GM21515 (cell line): ENCODE measurements around the gene CEBPA.

Experiments
- ATAC-seq: cut with Tn5 transposase; IDR thresholded peaks from one replicate; pipeline ENCODE4 v1.9.1; 2021; ENCODE audit not compliant: unreplicated experiment

The CEBPA gene

DNA sequence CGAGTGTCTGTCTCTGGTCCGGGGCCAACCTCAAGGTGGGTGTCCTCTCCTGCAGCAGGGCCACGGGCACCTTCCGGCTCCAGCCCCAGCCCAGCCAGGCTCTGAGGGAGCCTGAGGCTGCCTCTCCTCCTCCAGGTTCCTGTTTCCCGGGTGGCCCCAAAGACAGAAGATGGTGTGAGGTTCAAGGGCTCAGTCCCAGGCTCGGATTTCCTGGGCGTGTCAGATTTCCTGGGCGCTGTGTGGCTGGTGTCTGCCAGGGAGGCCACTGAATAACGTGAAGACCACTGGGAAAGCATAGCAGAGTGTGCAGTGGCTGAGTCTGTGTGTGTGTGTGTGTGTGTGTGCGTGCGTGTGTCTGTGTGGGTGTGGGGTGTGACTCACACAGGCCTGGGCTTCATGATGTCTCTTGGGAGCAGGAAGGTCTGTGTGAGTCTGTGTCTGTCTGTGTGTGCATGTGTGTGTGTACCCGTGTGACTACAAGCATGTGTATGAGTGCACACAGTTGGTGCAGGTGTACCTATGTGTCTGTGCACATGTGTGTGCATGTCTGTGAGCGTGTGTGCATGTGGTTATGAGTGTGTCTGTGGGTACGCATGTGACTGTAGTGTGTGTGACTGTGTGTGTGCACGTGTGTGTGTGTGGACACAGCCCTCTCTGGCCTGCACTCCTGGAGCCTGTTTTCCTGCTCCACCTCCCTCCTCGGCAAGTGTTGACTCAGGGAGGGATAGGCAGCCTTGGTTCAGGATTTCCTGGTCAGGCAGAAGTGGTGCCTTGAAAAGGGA is 28.3 kb downstream of the CEBPA start:
- ATAC-seq: no peak

DNA sequence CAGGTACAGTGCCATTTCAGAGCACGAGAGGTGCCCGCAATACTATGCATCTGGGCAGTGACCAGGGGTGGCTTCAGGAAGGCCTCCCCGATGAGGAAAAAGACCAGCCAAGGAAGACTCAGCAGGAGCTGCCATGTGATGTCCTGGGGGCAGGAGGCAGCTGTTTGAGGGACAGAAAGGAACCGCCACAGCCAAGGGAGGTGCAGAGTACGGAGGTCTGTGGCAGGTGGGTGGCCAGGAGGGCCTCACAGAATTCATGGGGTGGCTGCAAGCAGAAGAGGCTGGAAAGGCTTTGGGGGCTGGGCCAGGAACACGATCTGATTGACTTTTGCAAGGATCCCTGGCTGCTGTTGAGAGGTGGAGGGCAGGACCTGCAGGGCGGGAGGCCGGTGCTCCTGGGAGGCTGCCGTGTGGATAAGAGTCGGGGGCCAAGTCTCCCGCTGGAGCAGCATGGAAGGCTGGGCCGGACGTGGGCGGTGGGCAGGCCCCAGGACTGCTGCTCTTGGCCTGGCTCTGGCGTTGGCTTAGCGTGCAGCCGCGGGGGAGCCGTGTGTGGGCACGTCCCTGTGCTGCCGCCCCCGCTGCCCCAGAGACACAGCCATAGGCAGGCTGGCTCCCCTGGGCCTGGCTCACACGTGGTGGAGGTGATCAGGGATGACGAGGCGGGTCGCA is 29.1 kb downstream of the CEBPA start:
- no peak for ATAC-seq

DNA sequence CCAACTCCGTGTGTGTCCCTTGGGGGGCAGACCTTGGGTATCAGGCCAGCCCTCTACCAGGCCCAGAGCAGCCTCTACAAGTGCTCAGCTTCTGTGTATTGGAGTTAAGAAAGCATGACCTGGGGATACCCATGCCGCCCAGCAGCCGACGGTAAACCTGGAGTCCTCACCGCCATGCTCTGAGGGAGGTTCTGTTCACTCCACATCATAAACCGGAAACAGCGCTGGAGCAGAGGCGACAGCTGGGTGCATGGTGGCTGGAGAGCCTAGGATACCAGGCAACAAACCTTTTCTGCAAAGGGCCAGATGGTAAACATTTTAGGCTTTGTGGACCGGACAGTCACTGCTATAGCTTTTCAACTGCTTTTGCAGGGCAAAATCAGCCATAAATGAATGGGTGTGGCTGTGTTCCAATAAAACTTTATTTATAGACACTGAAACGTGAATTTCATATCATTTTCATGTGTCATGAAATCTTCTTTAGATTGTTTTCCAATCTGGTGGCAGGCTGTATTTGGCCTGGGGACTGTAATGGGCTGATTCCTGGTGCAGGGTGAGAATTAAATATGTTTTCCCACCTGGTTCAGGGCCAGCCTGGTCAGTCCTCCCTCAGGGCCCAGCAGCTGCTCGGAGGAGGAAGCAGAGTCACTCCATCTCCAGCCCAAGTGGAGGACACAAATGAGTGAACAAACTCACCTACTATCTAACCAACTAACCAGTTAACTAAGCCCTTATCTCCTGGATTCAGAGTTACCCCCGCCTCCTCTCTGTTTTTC is 30.9 kb downstream of the CEBPA start:
- no peak for ATAC-seq

DNA sequence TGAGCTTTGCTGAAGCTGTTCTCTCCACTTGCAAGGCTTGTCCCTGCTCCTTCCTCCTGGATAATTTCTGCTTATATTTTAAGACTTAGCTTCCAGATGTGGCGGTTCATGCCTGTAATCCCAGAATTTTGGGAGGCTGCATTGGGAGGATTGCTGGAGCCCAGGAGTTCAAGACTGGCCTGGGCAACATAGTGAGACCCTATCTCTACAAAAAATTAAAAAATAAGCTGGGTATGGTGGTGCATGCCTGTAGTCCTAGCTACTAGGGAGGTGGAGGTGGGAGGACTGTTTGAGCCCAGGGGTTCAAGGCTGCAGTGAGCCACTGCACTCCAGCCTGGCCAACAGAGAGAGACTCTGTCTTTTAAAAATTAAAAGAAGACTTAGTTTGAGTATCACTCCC is 31.6 kb downstream of the CEBPA start:
- ATAC-seq: no peak

DNA sequence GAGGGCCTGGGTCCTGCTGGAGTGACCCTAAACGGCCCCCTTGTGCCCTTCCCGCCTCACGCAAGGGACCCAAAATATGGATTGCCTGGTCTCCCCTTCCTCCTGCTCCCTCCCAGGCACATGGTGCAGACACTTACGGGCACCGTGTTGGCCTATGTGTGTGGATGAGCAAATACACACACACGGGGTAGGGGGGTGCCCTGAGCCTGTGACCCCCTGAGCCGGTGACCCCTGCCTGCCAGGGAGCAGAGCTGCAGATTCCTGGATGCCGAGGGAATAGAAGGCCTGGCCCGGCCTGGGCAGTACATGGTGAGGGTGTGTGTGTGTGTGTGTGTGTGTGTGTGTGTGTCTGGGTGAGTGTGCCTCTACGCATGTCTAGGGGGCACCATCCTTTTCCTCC is 33.3 kb downstream of the CEBPA start:
- no peak for ATAC-seq

DNA sequence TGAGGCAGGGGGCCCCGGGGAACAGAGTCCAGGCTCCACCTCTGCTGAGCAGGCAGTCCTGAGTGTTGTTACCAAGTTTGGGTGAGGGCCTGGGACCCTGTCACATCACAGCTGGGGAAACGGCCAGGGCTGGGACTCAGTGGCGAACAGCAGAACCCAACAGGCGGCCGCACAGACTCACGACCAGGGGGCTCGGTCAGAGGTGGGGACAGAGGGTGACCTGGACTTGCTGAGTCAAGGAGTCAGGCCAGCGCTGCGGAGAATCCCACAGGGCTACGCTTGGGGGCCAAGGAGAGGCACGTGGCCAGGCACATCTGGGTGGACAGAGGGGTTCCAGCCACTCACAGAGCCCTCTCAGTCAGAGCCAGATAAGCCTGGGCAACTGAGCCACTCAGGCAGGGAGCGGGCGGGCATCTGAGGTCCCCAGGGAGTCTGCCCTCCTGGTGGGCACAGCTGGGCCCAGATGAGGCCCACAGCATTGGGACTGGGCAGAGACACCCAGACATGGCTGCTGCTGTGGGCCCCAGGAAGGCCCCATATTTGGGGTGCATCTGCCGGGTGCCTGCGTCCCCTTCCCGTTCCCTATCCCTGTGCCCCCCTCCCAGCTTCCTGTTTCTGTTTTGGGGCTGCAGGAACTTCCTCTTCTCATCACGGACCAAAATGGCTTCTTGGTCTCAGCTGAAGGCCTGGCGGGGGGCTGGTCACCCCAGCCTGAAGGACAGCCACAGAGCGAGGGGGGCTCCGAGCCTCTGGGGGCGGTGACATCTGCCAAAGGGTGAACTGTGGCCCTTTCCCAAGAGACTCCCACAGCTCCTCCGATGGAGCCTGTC is 34.0 kb downstream of the CEBPA start:
- no peak for ATAC-seq

DNA sequence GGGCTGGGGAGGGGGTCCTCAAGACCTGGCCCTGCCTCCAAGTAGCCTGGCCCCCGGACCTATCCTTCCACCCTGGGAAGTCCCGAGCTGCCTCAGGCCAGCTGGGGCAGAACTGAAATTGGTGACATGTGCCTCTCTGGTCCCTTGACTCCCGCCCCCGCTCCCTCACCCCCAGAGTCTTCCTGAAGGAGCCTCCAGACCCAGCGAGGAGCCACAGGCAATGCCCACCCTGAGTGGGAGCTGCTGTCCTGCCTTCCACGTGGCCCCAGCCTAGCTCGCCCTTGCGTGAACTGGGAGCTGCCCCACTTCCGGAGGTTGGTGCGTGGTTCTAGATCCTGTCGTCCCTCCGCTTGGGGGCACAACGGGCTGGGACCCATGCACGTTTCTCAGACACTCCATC is 34.6 kb downstream of the CEBPA start:
- no peak for ATAC-seq

DNA sequence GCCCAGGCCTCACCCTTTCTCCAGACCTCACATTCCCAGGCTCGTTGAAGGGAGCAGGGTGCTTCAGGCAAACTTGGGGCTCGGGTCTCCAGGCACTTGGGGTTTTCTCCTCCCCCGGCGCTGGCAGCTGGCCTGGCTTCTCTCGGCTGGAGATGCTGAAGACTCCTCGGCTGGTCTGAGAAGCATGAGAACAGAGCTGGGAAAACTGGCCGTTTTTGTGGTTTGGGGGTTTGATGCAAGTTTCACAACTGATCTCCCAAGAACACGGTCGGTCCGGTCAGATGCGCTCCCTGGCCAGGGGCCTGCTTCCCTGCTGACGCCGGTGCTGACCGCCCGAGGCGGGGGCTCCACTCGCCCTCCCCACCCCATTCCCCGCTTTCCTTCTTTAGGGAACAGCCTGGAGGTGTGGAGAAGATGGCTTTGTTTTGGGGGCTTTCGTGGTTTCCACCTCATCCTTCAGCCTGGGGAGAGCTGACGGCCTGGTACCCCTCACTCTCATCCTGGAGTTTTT is 35.3 kb downstream of the CEBPA start:
- no peak for ATAC-seq

DNA sequence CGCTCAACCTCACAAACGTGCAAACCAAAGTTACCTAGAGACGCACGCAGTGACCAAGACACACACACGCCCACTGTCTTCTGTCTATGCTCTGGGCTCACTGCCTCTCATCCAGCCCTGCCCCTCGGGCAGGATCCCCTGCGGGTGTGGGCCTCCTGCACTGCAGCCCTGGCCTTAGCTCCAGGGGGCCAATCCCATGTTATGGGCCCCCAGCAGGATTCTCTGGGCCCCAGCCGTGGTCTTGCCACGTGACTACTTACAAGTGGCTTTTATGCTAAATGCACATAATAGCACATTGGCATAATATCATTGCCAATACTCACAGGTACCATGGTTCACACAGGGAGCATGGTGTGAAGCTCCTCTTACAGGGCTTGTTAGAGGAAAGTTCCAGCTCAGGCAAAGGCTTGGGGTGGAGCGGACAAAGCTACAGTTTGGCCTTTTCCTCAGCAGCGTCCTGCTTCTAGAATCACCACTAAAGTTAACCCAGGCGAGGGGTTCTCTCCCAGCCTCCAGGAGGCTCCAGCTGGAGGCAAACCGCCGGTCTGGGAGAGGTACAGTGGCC is 37.4 kb downstream of the CEBPA start:
- no peak for ATAC-seq

DNA sequence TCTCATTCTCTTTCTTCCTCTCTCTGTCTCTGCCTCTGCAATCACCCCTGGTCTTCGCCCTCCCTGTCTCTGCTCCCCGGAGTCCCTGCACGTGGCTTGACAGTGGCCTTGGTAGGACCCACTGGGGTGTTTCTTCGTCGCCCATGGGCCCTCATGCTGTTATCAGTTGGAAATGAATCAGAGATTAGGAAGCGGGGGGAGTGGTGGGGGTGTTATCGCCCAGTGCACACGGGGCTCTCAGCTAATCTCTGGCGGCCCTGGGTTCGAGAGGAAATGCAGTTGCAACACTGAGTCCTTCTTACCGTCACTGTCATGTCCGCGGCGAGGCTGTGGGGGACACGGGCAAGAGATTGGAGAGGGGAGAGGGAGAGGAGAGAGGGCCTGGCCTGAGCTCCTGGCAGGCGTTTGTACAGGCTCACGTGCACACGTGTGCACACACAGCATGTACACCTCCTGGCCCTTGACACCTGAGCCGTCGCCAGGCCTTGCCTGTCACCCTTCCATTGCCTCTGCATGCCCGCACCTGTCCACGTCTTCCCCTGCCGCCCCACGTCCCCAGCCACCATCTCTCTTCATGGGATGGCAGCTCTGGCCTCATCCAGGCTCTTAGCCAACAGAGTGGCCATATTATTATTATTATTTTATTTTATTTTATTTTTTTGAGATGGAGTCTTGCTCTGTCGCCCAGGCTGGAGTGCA is 38.9 kb downstream of the CEBPA start:
- ATAC-seq: no peak

DNA sequence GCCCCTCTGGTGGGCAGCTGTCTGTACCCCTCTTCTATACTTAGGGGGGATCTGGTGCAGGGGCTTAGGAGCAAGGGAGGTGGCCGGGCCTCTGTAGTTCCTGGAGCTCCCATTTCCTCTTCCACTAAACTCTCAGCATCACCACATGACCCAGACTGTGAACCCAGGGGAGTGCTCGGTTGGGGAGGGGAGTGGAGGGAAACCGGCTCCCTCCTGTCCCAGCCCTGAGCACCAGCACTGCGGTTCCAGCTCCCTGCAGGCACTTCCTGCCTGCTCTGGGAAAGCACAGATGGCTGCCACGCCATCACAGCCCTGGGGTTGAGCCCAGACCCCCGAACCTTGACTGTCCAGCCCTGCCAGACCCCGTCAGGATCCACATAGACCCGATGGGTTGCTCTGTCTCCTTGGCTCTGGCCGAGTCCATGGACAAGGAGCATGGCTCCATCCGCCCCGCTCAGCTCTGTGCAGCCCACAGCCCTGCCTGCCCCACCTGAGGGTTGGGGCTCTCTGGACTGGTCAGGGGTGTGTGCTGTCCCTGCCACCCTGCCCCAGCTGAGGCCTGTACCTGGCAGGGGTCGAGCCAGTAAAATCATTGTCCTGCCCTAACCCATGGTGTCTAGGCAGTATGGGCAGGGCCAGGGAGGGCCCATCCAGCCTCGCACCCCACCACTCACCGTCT is 40.7 kb downstream of the CEBPA start:
- no peak for ATAC-seq

DNA sequence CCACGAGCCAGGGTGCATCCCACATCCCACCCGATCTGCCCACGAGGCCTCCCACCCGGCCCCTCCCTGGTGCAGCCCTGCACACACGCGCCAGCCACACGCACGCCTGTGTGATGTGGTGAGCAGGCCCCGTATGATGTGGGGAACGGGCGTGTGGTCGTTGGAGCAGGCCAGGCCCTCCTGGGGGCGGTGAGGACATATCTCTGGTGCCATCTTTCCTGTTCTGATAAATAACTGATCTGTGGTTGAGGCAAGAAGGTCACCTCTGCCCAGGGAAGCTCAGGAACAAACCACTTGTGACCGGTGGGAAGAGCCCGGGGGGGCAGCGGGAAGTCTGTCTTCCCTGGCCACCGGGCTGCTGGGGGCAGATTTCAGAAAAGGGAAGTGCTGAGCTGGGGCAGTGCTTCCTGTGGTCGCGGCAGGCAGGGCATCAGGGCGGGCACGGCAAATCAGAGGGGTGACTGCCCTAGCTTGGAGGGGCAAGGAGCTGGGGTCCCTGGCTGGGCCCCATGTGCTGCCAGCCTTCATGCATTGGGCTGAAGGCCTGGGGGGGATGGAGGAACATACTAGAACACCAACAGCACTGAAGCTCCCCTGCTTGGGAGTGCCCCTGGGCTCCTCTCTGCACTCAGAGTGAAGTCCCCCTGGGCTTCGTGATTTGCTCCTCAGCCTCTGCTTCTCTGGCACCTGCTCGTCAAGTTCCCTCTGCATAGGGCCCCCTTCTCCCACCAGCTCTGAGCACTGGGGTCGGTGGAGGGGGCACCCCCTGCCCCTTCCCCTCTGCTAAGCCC is 41.5 kb downstream of the CEBPA start:
- ATAC-seq: no peak

DNA sequence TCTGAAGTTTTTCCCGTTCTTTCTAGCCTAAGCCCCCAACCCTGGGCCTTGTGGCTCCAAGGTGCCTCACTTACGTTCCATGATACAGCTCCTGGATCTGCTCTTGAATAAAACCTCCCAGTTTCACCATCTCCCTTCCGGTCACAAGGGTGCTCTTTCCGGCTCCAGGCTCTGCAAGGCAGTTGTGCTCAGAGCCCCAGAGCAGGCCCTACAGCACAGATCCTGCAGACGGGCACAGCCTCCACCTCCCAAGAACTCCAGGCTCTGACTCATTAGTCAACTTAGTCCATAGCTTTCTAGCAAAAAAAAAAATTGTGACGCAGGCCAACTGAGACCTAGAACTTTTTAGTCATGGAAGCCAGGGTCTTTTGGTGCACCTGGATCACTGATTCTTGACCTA is 42.8 kb downstream of the CEBPA start:
- ATAC-seq: no peak

DNA sequence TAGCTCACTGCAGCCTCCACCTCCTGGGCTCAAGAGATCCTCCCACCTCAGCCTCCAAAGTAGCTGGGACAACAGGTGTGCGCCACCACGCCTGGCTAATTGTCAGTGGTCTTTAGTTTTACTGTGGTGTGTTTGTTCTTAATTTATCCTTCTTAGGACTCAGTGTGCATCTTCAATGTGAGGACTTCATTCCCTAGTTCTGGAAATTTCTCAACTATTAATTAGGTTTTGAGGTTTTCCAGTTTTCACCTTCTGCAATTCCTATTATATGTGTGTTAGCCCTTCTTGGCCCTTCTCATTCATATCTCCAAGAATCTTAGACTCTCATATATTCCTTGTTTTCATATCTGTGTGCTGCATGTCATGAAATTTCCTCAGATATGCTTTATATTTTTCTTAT is 44.5 kb downstream of the CEBPA start:
- no peak for ATAC-seq

DNA sequence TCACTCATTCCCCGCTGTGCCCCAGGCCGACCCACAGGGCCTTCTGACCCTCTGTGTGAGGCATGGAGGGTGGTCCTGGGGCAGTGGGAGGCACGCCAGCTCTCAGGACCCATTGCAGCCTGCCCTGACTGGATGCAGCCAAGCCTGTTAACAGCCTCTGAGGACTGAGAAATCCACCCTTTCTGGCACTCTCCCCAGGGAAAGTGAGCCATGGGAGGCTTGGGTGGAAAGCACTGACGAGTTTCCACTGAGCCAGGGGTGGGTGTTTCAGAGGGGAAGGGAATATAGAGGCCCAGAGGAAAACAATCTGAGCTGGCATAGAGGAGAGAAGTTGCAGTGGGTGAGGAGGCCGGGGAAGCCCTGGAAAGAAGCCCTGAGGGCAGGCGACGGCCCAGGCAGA is 46.1 kb downstream of the CEBPA start:
- ATAC-seq: no peak

DNA sequence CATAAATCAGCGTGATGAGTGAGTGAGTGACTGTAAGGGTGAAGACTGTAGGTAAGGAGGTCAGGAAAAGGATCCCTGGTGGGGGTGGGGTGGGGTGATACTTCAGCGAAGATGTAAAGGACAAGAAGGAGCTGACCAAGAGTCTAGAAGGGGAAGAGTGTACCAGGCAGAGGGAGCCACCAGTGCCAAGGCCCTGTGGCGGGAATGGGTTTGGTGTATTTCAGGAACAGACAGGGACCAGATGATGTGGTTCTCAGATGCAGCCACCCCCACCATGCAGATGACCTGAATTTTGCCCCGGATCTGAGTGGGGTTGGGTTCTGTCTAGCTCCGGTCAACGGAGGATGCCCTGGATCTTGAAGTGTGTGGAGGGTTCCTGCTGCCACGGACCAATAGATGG is 46.6 kb downstream of the CEBPA start:
- no peak for ATAC-seq

DNA sequence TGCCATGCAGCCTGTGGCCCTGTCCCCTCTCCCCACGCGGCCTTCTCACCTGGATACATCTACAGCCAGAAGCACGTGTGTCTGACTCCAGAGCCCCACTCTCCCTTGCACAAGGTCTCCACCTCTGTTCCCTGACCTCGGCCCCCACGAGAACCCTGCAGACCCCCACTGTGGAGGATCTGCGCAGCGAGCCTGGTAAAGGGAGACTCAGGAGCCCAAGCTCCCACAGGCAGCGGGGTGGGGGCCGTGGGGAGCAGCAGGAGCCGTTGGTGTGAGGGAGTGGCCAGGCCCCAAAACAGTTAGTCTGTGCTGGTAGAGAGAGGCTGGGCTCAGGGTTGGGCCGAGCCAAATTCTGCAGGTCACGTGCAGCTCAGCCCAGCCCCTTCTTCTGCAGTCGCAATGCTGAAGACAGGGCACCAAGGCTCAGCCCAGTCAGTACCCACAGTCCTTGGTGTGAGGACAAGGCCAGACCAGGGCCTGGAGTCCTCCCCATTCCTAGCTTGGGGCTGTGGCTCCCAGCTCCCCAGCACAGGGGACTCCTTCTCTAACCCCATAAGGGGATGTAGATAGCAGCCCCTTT is 48.0 kb downstream of the CEBPA start:
- ATAC-seq: no peak

DNA sequence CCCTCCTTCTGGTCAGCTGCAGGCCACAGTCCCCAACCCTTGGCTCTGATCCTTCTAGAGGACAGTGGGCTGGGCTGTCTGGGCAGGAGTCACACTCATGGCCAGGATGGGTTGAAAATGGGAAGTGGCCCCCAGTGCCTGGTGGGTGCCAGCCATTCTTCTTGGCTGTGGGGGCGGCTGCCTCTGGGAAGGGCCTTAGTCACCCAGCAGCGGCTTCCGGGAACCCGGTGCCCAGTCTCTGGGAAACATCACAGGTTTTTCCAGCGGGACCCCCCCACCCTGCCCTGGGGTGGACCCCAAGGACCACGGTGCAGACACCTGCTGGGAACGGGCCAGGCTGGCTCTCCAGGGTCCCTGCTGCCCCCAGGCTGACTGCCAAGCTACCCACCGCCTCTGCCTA is 49.4 kb downstream of the CEBPA start:
- ATAC-seq: no peak
